ENCODE data around the gene INTS14.

The INTS14 gene

GRCh38 chr15:65610871-65611718 lies at the start of gene INTS14:
TSS of gene INTS14 (minus strand) at chr15:65611131. CDS start at chr15:65607380, 3,751 bp downstream.
- peak; percentile 88 for DNase-seq (ENCODE audit: low read depth)

GRCh38 chr15:65659502-65660052 lies 48.6 kb upstream of the INTS14 start:
- no peak for DNase-seq (ENCODE audit: low read depth)

- DNase-seq (ENCODE audit: low read depth), result no peak
Observed at GRCh38 chr15:65655457-65655856, 44.5 kb upstream of the INTS14 start.

GRCh38 chr15:65655026-65655425 lies 44.1 kb upstream of the INTS14 start:
- DNase-seq (ENCODE audit: low read depth), result no peak

GRCh38 chr15:65653801-65654521 lies 43.0 kb upstream of the INTS14 start:
- DNase-seq (ENCODE audit: low read depth), result no peak

- no peak for DNase-seq (ENCODE audit: low read depth)
Observed at GRCh38 chr15:65653341-65653740, 42.4 kb upstream of the INTS14 start.

- no peak for DNase-seq (ENCODE audit: low read depth)
Observed at GRCh38 chr15:65651831-65652749, 41.2 kb upstream of the INTS14 start.

GRCh38 chr15:65651042-65651322 lies 40.1 kb upstream of the INTS14 start:
- no peak for DNase-seq (ENCODE audit: low read depth)

GRCh38 chr15:65650312-65651041 lies 39.5 kb upstream of the INTS14 start:
- DNase-seq (ENCODE audit: low read depth), result no peak

GRCh38 chr15:65646486-65646885 lies 35.6 kb upstream of the INTS14 start:
- DNase-seq (ENCODE audit: low read depth), result no peak

GRCh38 chr15:65645392-65645791 lies 34.5 kb upstream of the INTS14 start:
- DNase-seq (ENCODE audit: low read depth), result no peak

GRCh38 chr15:65644282-65644681 lies 33.4 kb upstream of the INTS14 start:
- no peak for DNase-seq (ENCODE audit: low read depth)

- DNase-seq (ENCODE audit: low read depth), result no peak
Observed at GRCh38 chr15:65642594-65642993, 31.7 kb upstream of the INTS14 start.

GRCh38 chr15:65641768-65642475 lies 31.0 kb upstream of the INTS14 start:
- DNase-seq (ENCODE audit: low read depth), result no peak

GRCh38 chr15:65639509-65639908 lies 28.6 kb upstream of the INTS14 start:
- no peak for DNase-seq (ENCODE audit: low read depth)

GRCh38 chr15:65638681-65639089 lies 27.8 kb upstream of the INTS14 start:
- DNase-seq (ENCODE audit: low read depth), result no peak

- no peak for DNase-seq (ENCODE audit: low read depth)
Observed at GRCh38 chr15:65638109-65638508, 27.2 kb upstream of the INTS14 start.

- no peak for DNase-seq (ENCODE audit: low read depth)
Observed at GRCh38 chr15:65634356-65634755, 23.4 kb upstream of the INTS14 start.

- DNase-seq (ENCODE audit: low read depth), result no peak
Observed at GRCh38 chr15:65633752-65634151, 22.8 kb upstream of the INTS14 start.

GRCh38 chr15:65632780-65633375 lies 21.9 kb upstream of the INTS14 start:
- no peak for DNase-seq (ENCODE audit: low read depth)

Measured in stimulated activated CD8-positive, alpha-beta memory T cell treated with anti-CD3 and anti-CD28 coated beads, Interleukin-12 subunit alpha, Interleukin-12 subunit beta, amount 100 ng/mL, for 4 hours (primary cell).